T-cell (primary cell): Measurements from ENCODE around the gene RAI1. TPM values are rescaled to one million over a fixed set of nuclear protein-coding genes. Genes with fewer than 3 reads are reported as not detected.

Experiments
- ATAC-seq, 4 experiments: fragments of 200-7000 bp in 3 of 4; fragments of 150-1000 bp in 1 of 4; cut with Tn5 transposase; replicated peaks in 1 of 4; 1 replicate in 3 of 4; 2 replicates in 1 of 4; pipeline ENCODE4 v1.10.0; 2021; ENCODE audit warnings: moderate library complexity in 3 of 4, mild to moderate bottlenecking in 2 of 4, moderate number of reproducible peaks in 1 of 4
- CTCF ChIA-PET, 2 donors: fragments of 300-600 bp; sonication (Branson Sonifier 250); formaldehyde crosslinking; loops; one replicate each; lab custom pipeline; 2022; ENCODE audit warnings: antibody characterized with exemption in 2 of 2; lab: Charles Lee
- POLR2A ChIA-PET, 2 donors: fragments of 300-600 bp; sonication (Branson Sonifier 250); formaldehyde crosslinking; loops; one replicate each; lab custom pipeline; 2022; ENCODE audit warnings: antibody characterized with exemption in 2 of 2; lab: Charles Lee
- DNase-seq, 35 experiments: peaks; one replicate each; pipeline versions ENCODE4 v3.0.0 to v3.0.0-alpha.2; 2013 to 2023
- H3K27ac ChIP-seq: one replicate; pipeline ENCODE4 v1.5.1; 2013; ENCODE audit warnings: low read length
- H3K27me3 ChIP-seq, 2 experiments: replicated peaks in 1 of 2; 1 replicate in 1 of 2; 2 replicates in 1 of 2; pipeline versions ENCODE4 v1.6.1 to v1.7.0; 2013; ENCODE audit warnings: low read length in 1 of 2, mixed read lengths in 1 of 2; ENCODE audit not compliant: control insufficient read depth in 2 of 2, insufficient read depth in 2 of 2; ENCODE audit errors: extremely low read depth in 1 of 2
- H3K36me3 ChIP-seq, 2 donors: 1 replicate in 1 of 2; 2 replicates in 1 of 2; pipeline versions ENCODE4 v1.6.1 to v1.7.0; 2013; ENCODE audit warnings: low read length in 1 of 2; ENCODE audit not compliant: control insufficient read depth in 2 of 2, insufficient read depth in 1 of 2; ENCODE audit errors: extremely low read depth in 1 of 2
- H3K4me1 ChIP-seq, 2 experiments: 1 replicate in 1 of 2; 2 replicates in 1 of 2; pipeline versions ENCODE4 v1.6.1 to v1.7.0; 2013; ENCODE audit warnings: low read length in 2 of 2, mixed read lengths in 1 of 2; ENCODE audit not compliant: insufficient read depth in 2 of 2, control insufficient read depth in 1 of 2; ENCODE audit errors: extremely low read depth in 1 of 2
- H3K4me3 ChIP-seq, 2 donors: 1 replicate in 1 of 2; 2 replicates in 1 of 2; pipeline versions ENCODE4 v1.5.1 to v1.7.0; 2013; ENCODE audit warnings: mild to moderate bottlenecking in 2 of 2, low read length in 1 of 2, moderate library complexity in 1 of 2; ENCODE audit not compliant: control insufficient read depth in 1 of 2; ENCODE audit errors: extremely low read depth in 1 of 2
- H3K9me3 ChIP-seq: 2 replicates; pipeline ENCODE4 v1.7.0; 2013
- H3K27ac Mint-ChIP-seq, 2 donors: one replicate each; pipeline ENCODE4 v1.8.0; 2020 to 2021; ENCODE audit warnings: mild to moderate bottlenecking in 2 of 2, mixed read lengths in 2 of 2
- H3K27me3 Mint-ChIP-seq, 2 donors: one replicate each; pipeline ENCODE4 v1.8.0; 2021 to 2022; ENCODE audit warnings: mixed read lengths in 2 of 2
- H3K36me3 Mint-ChIP-seq: one replicate; pipeline ENCODE4 v1.8.0; 2021; ENCODE audit warnings: mixed read lengths
- H3K4me1 Mint-ChIP-seq, 3 donors: one replicate each; pipeline ENCODE4 v1.8.0; 2020 to 2022; ENCODE audit warnings: mixed read lengths in 3 of 3, mild to moderate bottlenecking in 1 of 3
- H3K4me3 Mint-ChIP-seq, 3 donors: one replicate each; pipeline ENCODE4 v1.8.0; 2020 to 2022; ENCODE audit warnings: mild to moderate bottlenecking in 3 of 3, mixed read lengths in 3 of 3, moderate library complexity in 3 of 3
- H3K9me3 Mint-ChIP-seq, 3 donors: one replicate each; pipeline ENCODE4 v1.8.0; 2020 to 2022; ENCODE audit warnings: mixed read lengths in 3 of 3
- WGBS: methylation state at CpG from one replicate; pipeline ENCODE4 v1.1.5; 2013; ENCODE audit warnings: missing lambda C conversion rate; ENCODE audit not compliant: insufficient coverage; 5-methylcytosine and 5-hydroxymethylcytosine counted together
- total RNA-seq, 35 experiments: library from RNA in 6 of 35; stranded (reverse) in 6 of 35; fragments of 120-200 nt in 1 of 35; gene quantifications; one replicate each; pipeline versions ENCODE4 v1.2.1 to v1.2.4 and lab custom pipeline; 2013 to 2026

Gene RAI1
- total RNA-seq, 5 donors from 2014 or later (not counting 1 experiment from before 2014, with no cell fraction given) = 20.1 to 31.2 (median 24.5) TPM

GRCh38 chr17:17800504-17801021, 119.3 kb downstream of the RAI1 start:
- Mint-ChIP-seq H3K27ac (no peak overlapping the region), H3K36me3 (peaks cover 13% of the 10 kb centered on the region), H3K4me3 (no peak overlapping the region), H3K9me3 (no peaks in the 10 kb centered on the region), H3K4me1 (peaks cover 0 to 1% (median 0%) of the 10 kb centered on the region in 3 donors), H3K27me3 (no peaks in the 10 kb centered on the region)
- ATAC-seq = no peak
- no peak for DNase-seq
- ChIA-PET CTCF (no interaction called here), POLR2A (interaction anchor here in 1 of 2 donors (0.5 kb wide), 1 partner anchor 34 kb away, joined by 3 read pairs; no protein-coding TSS in a partner anchor)
- no peak overlapping the region for H3K4me3 ChIP-seq
- no peaks in the 10 kb centered on the region for H3K27me3 ChIP-seq
- peaks cover 7 to 15% of the 10 kb centered on the region in 2 donors for H3K36me3 ChIP-seq
- H3K9me3 ChIP-seq = no peaks in the 10 kb centered on the region
- 97% methylated on average over 12 of the region's 12 CpGs for WGBS
- H3K27ac ChIP-seq = no peak overlapping the region
- H3K4me1 ChIP-seq = no peaks in the 10 kb centered on the region

GRCh38 chr17:17801800-17802481, 120.7 kb downstream of the RAI1 start:
- Mint-ChIP-seq H3K27me3 (no peaks in the 10 kb centered on the region), H3K4me3 (no peak overlapping the region), H3K9me3 (no peaks in the 10 kb centered on the region), H3K4me1 (peaks cover 0 to 1% (median 0%) of the 10 kb centered on the region in 3 donors), H3K27ac (no peak overlapping the region), H3K36me3 (peaks cover 19% of the 10 kb centered on the region)
- DNase-seq (no peak), ATAC-seq (no peak)
- H3K4me3 ChIP-seq = no peak overlapping the region
- H3K36me3 ChIP-seq = peaks cover 7 to 9% of the 10 kb centered on the region in 2 donors
- 96% methylated on average over 8 of the region's 13 CpGs for WGBS
- no peaks in the 10 kb centered on the region for H3K9me3 ChIP-seq
- H3K27me3 ChIP-seq = no peaks in the 10 kb centered on the region
- no peaks in the 10 kb centered on the region for H3K4me1 ChIP-seq
- CTCF ChIA-PET = interaction anchor here in 1 of 2 donors (0.6 kb wide), 1 partner anchor 124 kb away, joined by 3 read pairs; no protein-coding TSS in a partner anchor
- POLR2A ChIA-PET = interaction anchor here in 1 of 2 donors (0.6 kb wide), 1 partner anchor 10 kb away, joined by 9 read pairs; no protein-coding TSS in a partner anchor
- no peak overlapping the region for H3K27ac ChIP-seq

- Histone ChIP-seq H3K4me1 (peaks cover 0 to 5% of the 10 kb centered on the region in 2 experiments), H3K36me3 (peaks cover 4 to 5% of the 10 kb centered on the region in 2 donors), H3K27me3 (no peaks in the 10 kb centered on the region), H3K9me3 (no peaks in the 10 kb centered on the region), H3K27ac (no peak overlapping the region), H3K4me3 (no peak overlapping the region)
- no peak for DNase-seq
- Mint-ChIP-seq H3K36me3 (peaks cover 15% of the 10 kb centered on the region), H3K9me3 (no peaks in the 10 kb centered on the region), H3K27me3 (no peaks in the 10 kb centered on the region), H3K27ac (no peak overlapping the region), H3K4me1 (peaks cover 0 to 4% (median 3%) of the 10 kb centered on the region in 3 donors), H3K4me3 (no peak overlapping the region)
- 100% methylated on average over 1 of the region's 3 CpGs for WGBS
- CTCF ChIA-PET = no interaction called here
- POLR2A ChIA-PET = no interaction called here
- ATAC-seq = no peak
Observed at GRCh38 chr17:17804007-17804406, 122.7 kb downstream of the RAI1 start.

DNA sequence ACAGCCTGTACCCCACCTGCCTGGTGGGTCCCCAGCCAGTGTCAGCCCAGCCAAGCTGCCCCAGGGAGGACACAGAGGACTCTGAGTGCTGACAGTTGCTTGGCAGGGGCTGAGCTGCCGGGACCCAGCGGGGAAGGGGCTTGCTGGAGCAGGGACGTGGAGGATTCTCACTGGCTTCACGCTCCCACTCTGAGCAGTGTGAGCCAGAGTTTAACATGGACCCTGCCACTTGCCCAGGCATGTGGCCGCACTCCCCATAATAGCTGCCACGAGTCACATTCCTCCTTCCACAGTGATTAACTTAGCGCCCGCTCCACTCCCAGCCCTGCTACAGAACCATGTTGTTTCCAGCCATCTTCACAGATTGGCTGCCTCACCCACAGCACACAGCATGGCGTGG, 124.3 kb downstream of the RAI1 start:
- Mint-ChIP-seq H3K4me1 (peaks cover 0 to 4% (median 3%) of the 10 kb centered on the region in 3 donors), H3K27me3 (no peaks in the 10 kb centered on the region), H3K36me3 (peaks cover 15% of the 10 kb centered on the region), H3K4me3 (no peak overlapping the region), H3K27ac (no peak overlapping the region), H3K9me3 (no peaks in the 10 kb centered on the region)
- Histone ChIP-seq H3K36me3 (peaks cover 8 to 9% of the 10 kb centered on the region in 2 donors), H3K9me3 (no peaks in the 10 kb centered on the region), H3K27me3 (no peaks in the 10 kb centered on the region), H3K4me3 (no peak overlapping the region), H3K4me1 (peaks cover 0 to 7% of the 10 kb centered on the region in 2 experiments), H3K27ac (no peak overlapping the region)
- 95% methylated on average over 9 of the region's 9 CpGs for WGBS
- POLR2A ChIA-PET = no interaction called here
- ATAC-seq = no peak
- CTCF ChIA-PET = interaction anchor here in 1 of 2 donors (0.6 kb wide), 2 partner anchors 20 to 31 kb away, joined by 3 to 11 read pairs; no protein-coding TSS in a partner anchor
- DNase-seq = no peak

DNA sequence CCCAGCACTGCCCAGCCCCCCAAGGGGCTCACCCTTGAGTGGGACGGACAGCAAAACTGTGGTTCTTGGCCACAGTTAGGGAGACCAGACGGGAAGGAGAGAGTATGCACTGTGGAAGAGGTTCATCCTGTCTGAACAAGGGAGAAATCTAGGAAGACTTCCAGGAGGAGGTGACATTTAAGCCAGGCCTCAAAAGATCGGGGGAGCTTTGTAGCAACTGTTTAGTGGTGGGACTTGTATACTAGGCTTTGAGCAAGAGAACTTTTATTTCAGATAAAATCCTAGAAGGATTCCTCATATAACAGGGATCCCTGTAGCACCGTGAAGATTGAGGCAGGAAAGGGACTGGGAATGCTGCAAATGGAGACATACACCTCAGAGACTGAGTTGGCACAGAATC, 124.8 kb downstream of the RAI1 start:
- H3K4me1 ChIP-seq = peaks cover 0 to 7% of the 10 kb centered on the region in 2 experiments
- H3K4me1 Mint-ChIP-seq = peaks cover 0 to 4% (median 3%) of the 10 kb centered on the region in 3 donors
- H3K27ac ChIP-seq = no peak overlapping the region
- no peak overlapping the region for H3K4me3 Mint-ChIP-seq
- WGBS = 100% methylated on average over 1 of the region's 4 CpGs
- H3K4me3 ChIP-seq = no peak overlapping the region
- H3K27me3 ChIP-seq = no peaks in the 10 kb centered on the region
- H3K27me3 Mint-ChIP-seq = no peaks in the 10 kb centered on the region
- CTCF ChIA-PET = interaction anchor here (0.5 to 0.9 kb wide), 3 partner anchors 22 to 31 kb away, joined by 3 read pairs; no protein-coding TSS in a partner anchor
- no peaks in the 10 kb centered on the region for H3K9me3 Mint-ChIP-seq
- POLR2A ChIA-PET = no interaction called here
- DNase-seq (no peak), ATAC-seq (no peak)
- peaks cover 12 to 14% of the 10 kb centered on the region in 2 donors for H3K36me3 ChIP-seq
- H3K27ac Mint-ChIP-seq = peak overlapping the region in 1 of 2 donors; percentile 56
- H3K9me3 ChIP-seq = no peaks in the 10 kb centered on the region
- peaks cover 15% of the 10 kb centered on the region for H3K36me3 Mint-ChIP-seq

- no peaks in the 10 kb centered on the region for H3K27me3 ChIP-seq
- no peak overlapping the region for H3K4me3 Mint-ChIP-seq
Observed at GRCh38 chr17:17806611-17807274, 125.5 kb downstream of the RAI1 start.

More at GRCh38 chr17:17806611-17807274, 125.5 kb downstream of the RAI1 start:
- Mint-ChIP-seq H3K4me1 (peaks cover 2 to 6% (median 5%) of the 10 kb centered on the region in 3 donors), H3K9me3 (no peaks in the 10 kb centered on the region), H3K36me3 (peaks cover 15% of the 10 kb centered on the region), H3K27me3 (no peaks in the 10 kb centered on the region), H3K27ac (no peak overlapping the region)
- no peak overlapping the region for H3K4me3 ChIP-seq
- ChIA-PET POLR2A (no interaction called here), CTCF (interaction anchor here in 1 of 2 donors (0.9 kb wide), 1 partner anchor 21 kb away, joined by 3 read pairs; no protein-coding TSS in a partner anchor)
- no peak overlapping the region for H3K27ac ChIP-seq
- H3K36me3 ChIP-seq = peaks cover 12 to 17% of the 10 kb centered on the region in 2 donors
- H3K9me3 ChIP-seq = no peaks in the 10 kb centered on the region
- no peak for DNase-seq
- 96% methylated on average over 8 of the region's 17 CpGs for WGBS
- H3K4me1 ChIP-seq = peaks cover 0 to 11% of the 10 kb centered on the region in 2 experiments
- no peak for ATAC-seq
